Activated CD4-positive, alpha-beta T cell treated with anti-CD3 and anti-CD28 coated beads, Interleukin-2, amount 50 U/mL, for 24 hours (primary cell): Measurements from ENCODE around the gene FGFRL1.

ENCODE experiments used
- DNase-seq, 2 donors: peaks; one replicate each; pipeline ENCODE4 v3.0.0-alpha.2; 2020; ENCODE audit warnings: low read depth in 1 of 2, low spot score in 1 of 2

The FGFRL1 gene

GRCh38 chr4:1062419-1062818 is 51.0 kb downstream of the FGFRL1 start:
- DNase-seq: no peak

- DNase-seq: no peak
These were observed 54.3 kb downstream of the FGFRL1 start for GRCh38 chr4:1065732-1066131.

- no peak for DNase-seq
These were observed 58.0 kb downstream of the FGFRL1 start for GRCh38 chr4:1069394-1069793.

- DNase-seq: peak; percentile 15 to 29
These were observed 61.5 kb downstream of the FGFRL1 start for GRCh38 chr4:1072830-1073446.

- no peak for DNase-seq
These were observed 62.7 kb downstream of the FGFRL1 start for GRCh38 chr4:1074077-1074476.

- DNase-seq: no peak
These were observed 63.8 kb downstream of the FGFRL1 start for GRCh38 chr4:1075225-1075624.

- no peak for DNase-seq
These were observed 64.6 kb downstream of the FGFRL1 start for GRCh38 chr4:1075809-1076699.
